HL-60 (cell line): ENCODE results near the gene DPH2.

ENCODE experiments used
- GABPA ChIP-seq: IDR thresholded peaks from 2 replicates; pipeline ENCODE4 v1.6.1; 2012; ENCODE audit warnings: low read depth
- POLR2AphosphoS5 ChIP-seq: IDR thresholded peaks from 2 replicates; pipeline ENCODE4 v1.6.1; 2012; ENCODE audit warnings: low read depth
- TF ChIP-seq, protein P1 (sequence below): IDR thresholded peaks from 2 replicates; pipeline ENCODE4 v1.6.1; 2012; ENCODE audit warnings: low read depth; ENCODE audit not compliant: insufficient replicate concordance
- TF ChIP-seq, protein P2 (sequence below): IDR thresholded peaks from one replicate; pipeline ENCODE4 v1.5.1; 2011; ENCODE audit warnings: low read length, control low read depth, inconsistent platforms; ENCODE audit not compliant: insufficient read depth

DNA sequence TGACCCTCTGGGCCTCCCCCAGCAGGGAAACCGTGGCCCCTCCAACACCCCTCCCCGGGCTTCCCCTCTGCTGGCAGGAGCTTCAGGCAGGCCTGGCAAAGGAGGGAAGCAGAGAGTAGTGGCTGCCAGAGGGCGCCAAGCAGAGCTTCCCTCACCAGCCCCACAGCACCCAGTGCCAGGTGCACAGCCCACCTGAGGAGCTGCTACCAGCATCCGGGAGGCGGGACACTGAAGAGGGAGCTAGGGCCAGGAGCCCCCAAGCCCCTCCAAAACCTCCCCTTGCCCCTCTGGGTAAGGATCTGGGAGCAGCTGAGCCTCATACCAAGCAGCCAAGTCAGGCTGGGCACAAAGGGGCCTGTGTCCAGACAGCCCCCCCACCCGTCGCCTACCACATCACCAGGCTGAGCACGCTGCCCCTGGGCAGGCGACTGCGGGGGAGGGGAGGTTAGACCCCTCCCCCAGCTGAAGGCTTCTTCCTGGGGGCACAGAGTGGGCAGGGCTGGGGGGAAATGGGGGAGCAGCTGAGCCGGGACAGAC is 41.2 kb downstream of the DPH2 start:
- TF ChIP-seq, protein P1, sequence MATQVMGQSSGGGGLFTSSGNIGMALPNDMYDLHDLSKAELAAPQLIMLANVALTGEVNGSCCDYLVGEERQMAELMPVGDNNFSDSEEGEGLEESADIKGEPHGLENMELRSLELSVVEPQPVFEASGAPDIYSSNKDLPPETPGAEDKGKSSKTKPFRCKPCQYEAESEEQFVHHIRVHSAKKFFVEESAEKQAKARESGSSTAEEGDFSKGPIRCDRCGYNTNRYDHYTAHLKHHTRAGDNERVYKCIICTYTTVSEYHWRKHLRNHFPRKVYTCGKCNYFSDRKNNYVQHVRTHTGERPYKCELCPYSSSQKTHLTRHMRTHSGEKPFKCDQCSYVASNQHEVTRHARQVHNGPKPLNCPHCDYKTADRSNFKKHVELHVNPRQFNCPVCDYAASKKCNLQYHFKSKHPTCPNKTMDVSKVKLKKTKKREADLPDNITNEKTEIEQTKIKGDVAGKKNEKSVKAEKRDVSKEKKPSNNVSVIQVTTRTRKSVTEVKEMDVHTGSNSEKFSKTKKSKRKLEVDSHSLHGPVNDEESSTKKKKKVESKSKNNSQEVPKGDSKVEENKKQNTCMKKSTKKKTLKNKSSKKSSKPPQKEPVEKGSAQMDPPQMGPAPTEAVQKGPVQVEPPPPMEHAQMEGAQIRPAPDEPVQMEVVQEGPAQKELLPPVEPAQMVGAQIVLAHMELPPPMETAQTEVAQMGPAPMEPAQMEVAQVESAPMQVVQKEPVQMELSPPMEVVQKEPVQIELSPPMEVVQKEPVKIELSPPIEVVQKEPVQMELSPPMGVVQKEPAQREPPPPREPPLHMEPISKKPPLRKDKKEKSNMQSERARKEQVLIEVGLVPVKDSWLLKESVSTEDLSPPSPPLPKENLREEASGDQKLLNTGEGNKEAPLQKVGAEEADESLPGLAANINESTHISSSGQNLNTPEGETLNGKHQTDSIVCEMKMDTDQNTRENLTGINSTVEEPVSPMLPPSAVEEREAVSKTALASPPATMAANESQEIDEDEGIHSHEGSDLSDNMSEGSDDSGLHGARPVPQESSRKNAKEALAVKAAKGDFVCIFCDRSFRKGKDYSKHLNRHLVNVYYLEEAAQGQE, result no peak
- TF ChIP-seq, protein P2, sequence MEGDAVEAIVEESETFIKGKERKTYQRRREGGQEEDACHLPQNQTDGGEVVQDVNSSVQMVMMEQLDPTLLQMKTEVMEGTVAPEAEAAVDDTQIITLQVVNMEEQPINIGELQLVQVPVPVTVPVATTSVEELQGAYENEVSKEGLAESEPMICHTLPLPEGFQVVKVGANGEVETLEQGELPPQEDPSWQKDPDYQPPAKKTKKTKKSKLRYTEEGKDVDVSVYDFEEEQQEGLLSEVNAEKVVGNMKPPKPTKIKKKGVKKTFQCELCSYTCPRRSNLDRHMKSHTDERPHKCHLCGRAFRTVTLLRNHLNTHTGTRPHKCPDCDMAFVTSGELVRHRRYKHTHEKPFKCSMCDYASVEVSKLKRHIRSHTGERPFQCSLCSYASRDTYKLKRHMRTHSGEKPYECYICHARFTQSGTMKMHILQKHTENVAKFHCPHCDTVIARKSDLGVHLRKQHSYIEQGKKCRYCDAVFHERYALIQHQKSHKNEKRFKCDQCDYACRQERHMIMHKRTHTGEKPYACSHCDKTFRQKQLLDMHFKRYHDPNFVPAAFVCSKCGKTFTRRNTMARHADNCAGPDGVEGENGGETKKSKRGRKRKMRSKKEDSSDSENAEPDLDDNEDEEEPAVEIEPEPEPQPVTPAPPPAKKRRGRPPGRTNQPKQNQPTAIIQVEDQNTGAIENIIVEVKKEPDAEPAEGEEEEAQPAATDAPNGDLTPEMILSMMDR, result no peak
- no peak for TF ChIP-seq POLR2AphosphoS5
- TF ChIP-seq GABPA, result no peak
